HFFc6 (cell line): ENCODE data around the gene PIR. TPM values are rescaled to one million over a fixed set of nuclear protein-coding genes. Genes with fewer than 3 reads are reported as not detected.

Experiments used
- DNase-seq: peaks from one replicate; pipeline ENCODE4 v3.0.0-alpha.2; 2018
- H3K27ac Mint-ChIP-seq: 2 replicates; pipeline ENCODE4 v1.8.0; 2020; ENCODE audit warnings: mild to moderate bottlenecking, mixed read lengths
- H3K27me3 Mint-ChIP-seq: 2 replicates; pipeline ENCODE4 v1.8.0; 2021; ENCODE audit warnings: mild to moderate bottlenecking, moderate library complexity, mixed read lengths; ENCODE audit not compliant: insufficient read depth
- H3K36me3 Mint-ChIP-seq: 2 replicates; pipeline ENCODE4 v1.8.0; 2021; ENCODE audit warnings: low read depth, mixed read lengths
- H3K4me1 Mint-ChIP-seq: 2 replicates; pipeline ENCODE4 v1.8.0; 2020; ENCODE audit warnings: low read depth, mixed read lengths
- H3K4me3 Mint-ChIP-seq: 2 replicates; pipeline ENCODE4 v1.8.0; 2020; ENCODE audit warnings: mild to moderate bottlenecking, moderate library complexity, mixed read lengths
- H3K9me3 Mint-ChIP-seq: 2 replicates; pipeline ENCODE4 v1.8.0; 2020; ENCODE audit warnings: mild to moderate bottlenecking, mixed read lengths
- total RNA-seq, 6 experiments: library from RNA; stranded (reverse); fragmentation: NEBNext Ultra II Directional; extraction: Animal tissue kit (Norgen Biotek cat#: 25700); gene quantifications; 2 replicates in 1 of 6; 3 replicates in 5 of 6; pipeline ENCODE4 v1.2.3, GENCODE V29; 2021
- TF ChIP-seq, protein P1 (sequence below): fragments of 200-600 bp; sonication (generic); IDR thresholded peaks from 2 replicates; pipeline ENCODE4 v1.5.0; 2021; ENCODE audit warnings: antibody characterized with exemption, mild to moderate bottlenecking

The PIR gene
- total RNA-seq, 6 experiments from 2014 or later: 4.3 to 8.8 (median 6.7) TPM

DNA sequence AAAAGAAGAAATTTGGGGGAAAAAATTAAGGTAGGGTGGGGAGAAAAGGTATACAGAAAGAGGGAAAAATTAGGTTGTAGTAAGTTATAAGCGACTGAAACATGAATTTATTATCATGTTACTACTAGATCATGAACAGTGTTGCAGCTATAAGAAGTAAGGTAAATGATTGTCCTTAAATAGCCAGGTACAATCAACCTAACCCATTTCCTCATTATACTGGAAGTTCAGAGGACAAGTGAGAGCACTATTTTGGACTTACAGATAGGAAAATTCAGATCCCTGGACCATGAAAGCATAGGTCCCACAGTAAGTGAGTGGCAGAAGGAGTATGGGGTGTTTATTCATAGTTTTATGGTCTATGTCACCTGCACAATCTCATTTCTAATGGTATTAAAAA lies 23.5 kb downstream of the PIR start:
- H3K4me3 Mint-ChIP-seq: no peak overlapping the region
- TF ChIP-seq, protein P1, sequence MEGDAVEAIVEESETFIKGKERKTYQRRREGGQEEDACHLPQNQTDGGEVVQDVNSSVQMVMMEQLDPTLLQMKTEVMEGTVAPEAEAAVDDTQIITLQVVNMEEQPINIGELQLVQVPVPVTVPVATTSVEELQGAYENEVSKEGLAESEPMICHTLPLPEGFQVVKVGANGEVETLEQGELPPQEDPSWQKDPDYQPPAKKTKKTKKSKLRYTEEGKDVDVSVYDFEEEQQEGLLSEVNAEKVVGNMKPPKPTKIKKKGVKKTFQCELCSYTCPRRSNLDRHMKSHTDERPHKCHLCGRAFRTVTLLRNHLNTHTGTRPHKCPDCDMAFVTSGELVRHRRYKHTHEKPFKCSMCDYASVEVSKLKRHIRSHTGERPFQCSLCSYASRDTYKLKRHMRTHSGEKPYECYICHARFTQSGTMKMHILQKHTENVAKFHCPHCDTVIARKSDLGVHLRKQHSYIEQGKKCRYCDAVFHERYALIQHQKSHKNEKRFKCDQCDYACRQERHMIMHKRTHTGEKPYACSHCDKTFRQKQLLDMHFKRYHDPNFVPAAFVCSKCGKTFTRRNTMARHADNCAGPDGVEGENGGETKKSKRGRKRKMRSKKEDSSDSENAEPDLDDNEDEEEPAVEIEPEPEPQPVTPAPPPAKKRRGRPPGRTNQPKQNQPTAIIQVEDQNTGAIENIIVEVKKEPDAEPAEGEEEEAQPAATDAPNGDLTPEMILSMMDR: no peak
- peaks cover 27% of the 10 kb centered on the region for H3K4me1 Mint-ChIP-seq
- no peaks in the 10 kb centered on the region for H3K36me3 Mint-ChIP-seq
- no peaks in the 10 kb centered on the region for H3K9me3 Mint-ChIP-seq
- H3K27ac Mint-ChIP-seq: no peak overlapping the region
- no peak for DNase-seq
- H3K27me3 Mint-ChIP-seq: no peaks in the 10 kb centered on the region

DNA sequence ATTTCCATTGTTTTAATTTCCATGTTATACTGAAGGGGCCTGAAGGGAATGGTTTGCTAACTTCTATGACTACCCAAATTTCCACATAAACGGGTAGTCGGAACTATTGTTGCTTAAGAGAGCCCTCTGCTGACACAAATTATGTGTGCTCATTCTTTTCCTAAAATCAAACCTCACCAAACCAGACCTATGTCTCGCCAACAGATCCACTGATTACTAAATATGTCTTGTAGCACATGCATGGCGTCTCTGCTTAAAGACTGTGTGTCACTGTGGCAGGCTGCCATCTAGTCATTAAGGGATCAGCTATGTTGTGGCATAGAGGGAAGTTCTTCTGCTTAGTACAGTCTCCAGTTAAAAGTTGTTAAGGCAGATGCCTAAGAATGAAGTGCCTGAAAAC lies 25.1 kb downstream of the PIR start:
- TF ChIP-seq, protein P1: peak; percentile 68
- Mint-ChIP-seq H3K27ac (no peak overlapping the region), H3K27me3 (no peaks in the 10 kb centered on the region), H3K4me3 (no peak overlapping the region), H3K4me1 (peaks cover 32% of the 10 kb centered on the region), H3K36me3 (no peaks in the 10 kb centered on the region), H3K9me3 (no peaks in the 10 kb centered on the region)
- peak; percentile 74 for DNase-seq

DNA sequence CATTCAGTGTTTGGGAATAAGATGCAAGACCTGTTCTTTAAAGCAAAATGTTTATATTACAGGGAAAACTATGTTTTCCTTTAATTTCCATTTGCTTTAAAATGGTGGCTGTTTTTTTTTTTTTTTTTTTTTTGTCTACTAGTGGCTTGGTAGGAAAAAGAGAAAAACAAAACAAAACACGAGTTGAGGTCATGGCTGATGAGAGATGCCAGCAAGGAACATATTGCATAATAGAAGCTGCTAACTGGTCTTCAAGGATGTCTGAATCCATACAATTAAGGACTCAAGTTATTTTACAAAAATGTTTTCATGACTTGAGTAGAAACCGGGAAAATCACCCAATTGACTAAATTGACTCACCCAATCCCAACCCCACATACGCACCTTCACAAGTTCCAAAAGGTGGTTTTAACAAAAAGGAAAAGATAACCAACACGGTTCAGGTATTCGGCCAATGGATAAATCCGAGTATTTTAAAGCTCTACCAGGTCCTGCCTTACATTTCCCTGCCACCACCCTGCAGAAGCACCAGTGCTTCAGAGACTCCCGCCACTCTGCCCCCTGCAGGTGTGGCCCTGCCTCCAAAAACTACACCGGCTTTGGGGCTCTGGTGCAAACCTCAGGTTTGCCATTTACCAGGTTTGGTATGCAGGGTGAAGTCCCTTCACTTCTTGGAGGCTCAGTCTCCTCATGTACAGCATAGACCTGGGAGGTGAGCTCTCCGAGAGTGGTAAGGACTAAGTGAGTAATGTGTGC lies 27.1 kb downstream of the PIR start:
- Mint-ChIP-seq H3K27me3 (no peaks in the 10 kb centered on the region), H3K4me1 (peaks cover 26% of the 10 kb centered on the region), H3K4me3 (no peak overlapping the region), H3K9me3 (no peaks in the 10 kb centered on the region), H3K36me3 (no peaks in the 10 kb centered on the region), H3K27ac (no peak overlapping the region)
- no peak for DNase-seq
- TF ChIP-seq, protein P1: peak; percentile 49

DNA sequence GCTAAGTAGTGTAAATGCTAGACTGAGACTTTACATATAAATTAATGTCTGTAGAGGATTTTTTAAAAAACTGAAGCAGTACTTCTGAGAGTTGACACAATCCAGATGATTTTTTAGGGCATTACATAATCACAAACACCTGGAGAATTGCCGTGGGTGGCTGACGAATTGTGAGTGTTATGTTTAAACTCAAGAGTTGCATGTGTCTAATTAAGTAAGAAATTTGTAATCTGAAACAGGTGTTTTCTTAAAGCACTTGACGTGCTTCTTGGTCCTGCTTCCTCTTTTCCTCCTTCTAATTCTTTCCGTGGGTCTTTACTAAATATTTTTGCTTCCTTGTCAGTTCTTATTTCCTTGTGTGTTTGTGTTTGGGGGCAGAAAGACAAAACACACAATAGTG lies 27.8 kb downstream of the PIR start:
- Mint-ChIP-seq H3K4me3 (no peak overlapping the region), H3K4me1 (peaks cover 23% of the 10 kb centered on the region), H3K27me3 (no peaks in the 10 kb centered on the region), H3K9me3 (no peaks in the 10 kb centered on the region), H3K36me3 (no peaks in the 10 kb centered on the region), H3K27ac (no peak overlapping the region)
- no peak for DNase-seq
- TF ChIP-seq, protein P1: no peak

DNA sequence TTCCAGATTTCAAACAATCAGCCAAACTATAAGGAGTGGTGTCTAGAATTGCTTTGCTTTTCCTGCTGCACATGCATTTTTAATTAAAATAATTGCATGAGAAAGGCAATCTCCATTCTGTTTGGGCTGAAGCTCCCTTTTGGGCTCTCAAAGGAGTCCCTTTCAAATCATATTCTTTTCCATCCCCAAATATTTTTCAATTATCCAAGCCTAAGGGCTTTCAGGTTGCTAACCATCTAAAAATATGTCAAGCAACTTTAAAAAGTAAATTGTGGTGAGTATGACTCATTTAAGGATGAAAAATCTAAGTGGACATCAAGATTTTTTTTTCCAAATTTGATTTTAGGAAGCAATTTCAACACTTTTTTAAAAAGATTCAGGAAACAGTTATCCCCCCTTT lies 28.4 kb downstream of the PIR start:
- no peaks in the 10 kb centered on the region for H3K9me3 Mint-ChIP-seq
- no peak overlapping the region for H3K4me3 Mint-ChIP-seq
- no peak for DNase-seq
- TF ChIP-seq, protein P1: no peak
- no peak overlapping the region for H3K27ac Mint-ChIP-seq
- peaks cover 23% of the 10 kb centered on the region for H3K4me1 Mint-ChIP-seq
- H3K36me3 Mint-ChIP-seq: no peaks in the 10 kb centered on the region
- H3K27me3 Mint-ChIP-seq: no peaks in the 10 kb centered on the region
